T47D (cell line): Measurements from ENCODE around the gene ATAD3C.
A peak's percentile ranks its signal among the peaks of the same experiment; 100 is the strongest.
"Not testable (repeated sequence)": the region's sequence is repeated elsewhere in the genome, so short reads cannot be mapped to it uniquely, and the experiment has no call there.

Experiments used
- DNase-seq, 2 experiments: peaks; one replicate each; pipeline versions ENCODE4 v3.0.0 to v3.0.0-alpha.2; 2011 to 2012; ENCODE audit warnings: low read depth in 1 of 2, low spot score in 1 of 2
- JUND ChIP-seq: IDR thresholded peaks from 2 replicates; pipeline ENCODE4 v1.6.1; 2012; ENCODE audit warnings: low read depth
- in situ Hi-C: cut with HindIII; loops from 2 replicates; pipeline ENCODE4 v1.10.0; 2016; ENCODE audit warnings: low sequenced_read_pairs, low pct_unique_long_range_greater_than_20kb

ATAD3C gene

DNA sequence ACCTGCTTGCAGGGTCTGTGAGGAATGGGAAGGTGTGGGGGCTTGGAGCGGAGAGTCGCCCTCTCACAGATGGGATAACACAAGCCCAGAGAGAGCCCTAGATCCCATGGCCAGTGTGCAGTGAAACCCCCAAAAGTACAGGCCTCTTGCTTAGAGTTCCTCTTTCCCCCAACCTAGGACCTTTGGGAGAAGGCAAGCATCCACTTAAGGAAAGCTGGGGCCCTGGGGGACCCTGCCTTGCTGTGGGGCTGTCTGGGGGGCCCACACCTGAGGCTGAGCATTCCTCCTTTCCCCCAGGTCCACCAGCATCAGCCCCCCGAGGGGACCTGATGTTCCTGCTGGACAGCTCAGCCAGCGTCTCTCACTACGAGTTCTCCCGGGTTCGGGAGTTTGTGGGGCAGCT lies 12.9 kb upstream of the ATAD3C start:
- no peak for DNase-seq
- in situ Hi-C loops = no loop called here
- no peak for TF ChIP-seq JUND

DNA sequence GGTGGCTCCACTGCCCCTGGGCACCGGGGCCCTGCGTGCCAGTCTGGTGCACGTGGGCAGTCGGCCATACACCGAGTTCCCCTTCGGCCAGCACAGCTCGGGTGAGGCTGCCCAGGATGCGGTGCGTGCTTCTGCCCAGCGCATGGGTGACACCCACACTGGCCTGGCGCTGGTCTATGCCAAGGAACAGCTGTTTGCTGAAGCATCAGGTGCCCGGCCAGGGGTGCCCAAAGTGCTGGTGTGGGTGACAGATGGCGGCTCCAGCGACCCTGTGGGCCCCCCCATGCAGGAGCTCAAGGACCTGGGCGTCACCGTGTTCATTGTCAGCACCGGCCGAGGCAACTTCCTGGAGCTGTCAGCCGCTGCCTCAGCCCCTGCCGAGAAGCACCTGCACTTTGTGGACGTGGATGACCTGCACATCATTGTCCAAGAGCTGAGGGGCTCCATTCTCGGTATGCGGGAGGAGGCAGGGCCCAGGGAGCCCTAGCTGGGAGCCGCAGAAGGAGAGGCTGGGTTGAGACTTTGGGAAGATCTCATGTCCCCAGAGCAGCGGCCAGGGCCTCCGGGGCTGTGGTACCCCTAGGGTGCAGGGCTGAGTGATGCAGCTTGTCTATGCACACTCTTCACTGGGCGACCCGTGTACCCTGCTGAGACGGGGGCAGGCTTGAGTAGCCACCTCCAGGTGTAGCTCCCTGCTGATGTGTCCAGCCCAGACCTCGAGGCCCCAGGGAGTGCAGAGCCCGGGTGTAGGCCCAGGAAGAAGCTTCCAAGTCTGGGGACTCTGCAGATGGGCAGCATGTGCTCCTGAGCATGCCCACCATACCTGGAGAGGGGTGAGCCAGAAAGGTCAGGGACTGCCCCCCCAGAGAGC lies 12.2 kb upstream of the ATAD3C start:
- in situ Hi-C loops = no loop called here
- no peak for DNase-seq
- no peak for TF ChIP-seq JUND

DNA sequence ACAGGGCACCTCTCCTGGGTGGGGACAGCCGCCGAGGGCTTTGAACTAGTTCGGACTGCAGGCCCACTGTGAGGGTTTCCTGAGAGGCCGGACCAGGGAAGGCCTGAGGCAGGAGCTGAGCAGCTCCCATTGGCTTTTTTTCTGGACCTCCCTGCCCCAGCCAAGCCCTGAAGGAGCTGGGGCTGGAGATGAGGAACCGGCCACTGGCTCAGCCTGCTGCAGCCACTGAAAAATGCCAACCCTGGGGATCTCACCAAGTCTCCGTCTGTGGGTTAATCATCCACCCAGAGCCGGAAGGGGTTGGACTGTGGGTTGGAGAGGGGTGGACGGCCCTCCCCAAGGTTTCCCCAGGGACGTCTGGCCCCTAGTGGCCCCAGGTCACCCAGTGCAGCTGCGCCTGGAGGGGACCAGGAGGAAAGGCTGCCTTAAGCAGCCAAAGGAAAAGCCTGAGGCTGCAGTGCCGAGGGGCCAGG lies 11.5 kb upstream of the ATAD3C start:
- TF ChIP-seq JUND = no peak
- in situ Hi-C loops = no loop called here
- no peak for DNase-seq

DNA sequence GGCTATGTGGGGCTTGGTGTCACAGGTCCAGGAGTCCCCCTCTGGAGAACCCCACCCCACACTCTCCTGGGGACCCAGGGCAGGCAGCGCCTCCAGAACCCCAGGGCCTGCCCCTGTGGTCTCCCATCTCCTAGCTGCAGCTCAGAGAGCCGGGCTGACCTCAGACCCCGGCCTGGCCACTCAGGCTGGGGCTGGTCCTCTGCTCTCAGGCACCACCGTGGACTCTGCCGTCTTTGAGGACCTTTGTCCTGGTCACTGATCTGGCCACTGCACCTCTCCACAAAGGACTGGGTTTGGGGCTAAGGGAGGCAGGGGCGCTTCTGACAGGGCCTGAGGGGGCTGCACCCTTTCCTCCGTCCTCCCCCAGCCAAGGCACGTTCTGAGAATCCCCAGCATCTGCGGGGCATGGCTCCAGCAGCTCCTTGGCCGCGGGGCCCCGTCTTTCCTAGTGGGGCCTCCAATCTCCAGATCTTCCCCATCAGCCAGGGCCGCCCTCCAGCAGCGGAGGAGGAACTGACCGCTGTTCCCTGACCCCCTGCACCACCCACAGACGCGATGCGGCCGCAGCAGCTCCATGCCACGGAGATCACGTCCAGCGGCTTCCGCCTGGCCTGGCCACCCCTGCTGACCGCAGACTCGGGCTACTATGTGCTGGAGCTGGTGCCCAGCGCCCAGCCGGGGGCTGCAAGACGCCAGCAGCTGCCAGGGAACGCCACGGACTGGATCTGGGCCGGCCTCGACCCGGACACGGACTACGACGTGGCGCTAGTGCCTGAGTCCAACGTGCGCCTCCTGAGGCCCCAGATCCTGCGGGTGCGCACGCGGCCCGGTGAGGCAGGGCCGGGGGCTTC lies 10.7 kb upstream of the ATAD3C start:
- no peak for TF ChIP-seq JUND
- no peak for DNase-seq
- in situ Hi-C loops = no loop called here

DNA sequence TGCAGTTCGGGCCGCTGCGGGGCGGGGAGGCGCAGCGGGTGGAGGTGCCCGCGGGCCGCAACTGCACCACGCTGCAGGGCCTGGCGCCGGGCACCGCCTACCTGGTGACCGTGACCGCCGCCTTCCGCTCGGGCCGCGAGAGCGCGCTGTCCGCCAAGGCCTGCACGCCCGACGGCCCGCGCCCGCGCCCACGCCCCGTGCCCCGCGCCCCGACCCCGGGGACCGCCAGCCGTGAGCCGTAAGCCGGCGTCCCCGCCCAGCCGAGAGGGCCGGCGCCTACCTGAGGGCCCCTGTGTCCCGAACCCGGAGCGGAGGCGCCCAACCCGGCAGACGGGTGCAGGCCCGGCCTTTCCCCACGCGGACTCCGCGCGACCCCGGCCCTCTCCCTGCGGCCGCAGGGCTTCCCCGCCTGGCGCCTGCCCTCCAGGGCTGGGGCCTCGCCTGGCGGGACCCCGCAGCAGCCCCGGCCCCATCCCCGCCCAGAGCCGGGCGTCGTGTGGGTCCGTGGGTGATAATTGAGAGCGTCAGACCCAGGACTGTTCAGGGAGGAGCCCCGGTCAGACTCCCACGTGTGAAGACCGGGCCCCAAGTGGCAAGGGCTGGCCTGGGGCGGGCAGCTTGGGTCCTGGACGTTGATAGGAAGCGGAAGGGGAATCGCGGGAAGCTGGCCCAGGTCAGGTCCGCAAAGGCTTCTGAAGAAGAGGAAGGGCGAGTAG lies 9.8 kb upstream of the ATAD3C start:
- no peak for TF ChIP-seq JUND
- in situ Hi-C loops = no loop called here
- DNase-seq = no peak

DNA sequence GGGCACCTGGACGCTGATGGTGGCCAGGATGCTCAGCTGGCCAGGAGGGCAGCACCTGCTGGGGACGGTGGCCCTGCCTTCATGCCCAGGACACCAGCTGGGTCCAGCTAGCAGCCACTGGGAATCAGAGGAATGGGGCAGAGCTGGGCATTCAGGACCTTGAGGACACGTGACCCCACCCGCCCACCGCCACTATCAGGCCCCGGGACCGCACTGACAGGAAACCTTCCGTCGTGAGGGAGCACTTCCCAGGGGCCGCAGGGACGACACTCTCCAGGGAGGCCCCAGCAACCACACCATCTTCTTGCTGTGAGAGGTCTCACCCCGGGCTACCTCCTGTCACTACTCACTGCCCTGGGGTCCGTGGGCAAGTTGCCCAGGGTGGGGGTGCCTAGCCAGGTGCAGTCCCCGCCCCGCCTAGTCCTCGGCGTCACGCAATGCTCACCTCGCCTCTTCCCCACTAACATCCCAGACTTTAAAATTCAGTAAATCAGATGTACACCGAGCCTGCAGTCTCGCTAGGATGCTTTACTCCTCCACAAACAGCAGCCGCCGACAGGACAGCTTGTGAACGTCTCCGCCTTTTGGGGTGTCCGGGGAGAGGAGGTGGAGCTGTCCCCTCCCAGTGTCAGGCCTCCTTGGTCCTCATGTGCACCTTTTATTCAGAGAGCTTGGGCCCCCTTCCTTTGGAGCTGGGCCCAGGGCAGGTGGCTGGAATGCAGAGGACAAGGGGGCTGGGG lies 9.1 kb upstream of the ATAD3C start:
- in situ Hi-C loops = no loop called here
- no peak for DNase-seq
- TF ChIP-seq JUND = no peak

DNA sequence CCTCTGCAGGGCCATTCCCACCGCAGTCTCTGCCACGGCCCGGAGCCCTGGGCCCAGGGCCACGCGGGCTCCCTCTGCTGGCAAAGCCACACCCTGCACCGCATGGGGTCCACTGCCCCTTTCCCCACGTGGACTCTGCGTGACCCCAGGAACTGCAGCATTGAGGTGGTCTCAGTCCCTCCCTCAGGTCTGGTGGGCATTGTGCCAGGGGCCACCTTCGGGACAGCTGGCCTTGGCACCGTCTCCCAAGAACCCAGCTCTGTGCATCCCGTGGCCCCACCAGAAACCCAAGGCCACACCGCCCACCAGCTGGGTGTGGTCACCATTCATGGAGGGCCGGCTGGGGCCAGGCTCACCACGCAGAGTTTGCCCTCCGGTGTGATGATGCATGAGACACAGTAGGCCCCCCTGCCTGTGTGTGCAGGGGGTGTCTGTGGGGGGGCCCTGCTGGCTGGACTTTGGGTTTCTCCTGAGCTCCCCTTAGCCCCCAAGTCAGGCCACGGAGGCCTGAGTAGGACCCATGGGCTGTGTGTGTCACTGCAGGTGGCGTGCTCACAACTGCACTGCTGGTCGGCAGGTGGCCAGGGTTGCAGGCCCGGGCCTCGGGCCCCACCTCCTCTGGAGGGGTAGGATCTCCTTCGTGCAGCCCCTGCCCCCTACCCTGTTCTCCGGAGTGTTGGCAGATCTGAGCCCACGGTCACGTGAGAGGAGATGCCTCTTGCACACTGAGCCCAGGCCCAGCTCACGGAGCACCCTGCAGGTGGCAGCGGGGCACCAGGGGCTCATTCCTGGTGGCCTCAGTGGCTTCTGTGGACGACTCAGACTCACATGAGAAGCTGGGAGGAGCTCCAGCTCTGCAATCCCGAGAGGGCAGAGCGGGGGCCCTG lies 8.2 kb upstream of the ATAD3C start:
- TF ChIP-seq JUND = no peak
- peak in 1 of 2 experiments; percentile 41 for DNase-seq
- in situ Hi-C loops = no loop called here

DNA sequence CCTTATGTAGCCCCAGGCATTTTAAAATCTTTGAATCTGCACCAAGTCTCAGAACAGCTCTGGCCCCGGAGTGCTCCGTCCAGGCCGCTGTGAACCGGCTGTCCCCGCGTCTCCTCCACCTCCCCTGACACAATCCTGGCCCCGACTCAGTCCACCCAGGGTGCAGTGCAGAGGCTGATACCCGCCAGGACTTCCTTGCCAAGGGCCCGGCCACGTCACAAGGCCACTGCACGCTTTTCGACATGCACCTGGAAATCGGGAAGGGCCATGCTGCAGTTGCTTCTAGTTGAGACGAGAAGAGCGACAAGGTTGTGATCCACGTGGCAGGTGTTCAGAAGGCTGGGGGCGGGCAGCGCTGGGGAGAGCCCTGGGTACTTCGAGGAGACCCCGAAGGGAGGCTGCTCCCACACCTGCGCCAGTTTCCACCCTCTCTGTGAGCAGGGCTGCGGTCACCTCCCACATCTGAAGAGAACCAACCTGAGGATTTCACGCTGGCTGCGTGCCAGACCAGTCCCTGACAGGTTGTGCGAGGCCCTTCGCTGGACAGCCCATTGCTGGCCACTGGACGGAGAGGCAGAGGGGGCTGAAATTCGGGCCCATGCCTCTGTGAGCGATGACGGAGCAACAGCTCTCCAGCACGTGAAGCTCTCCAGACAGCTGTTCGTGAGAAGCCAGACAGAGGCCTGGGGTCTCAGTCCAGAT lies 7.3 kb upstream of the ATAD3C start:
- DNase-seq = no peak
- in situ Hi-C loops = no loop called here
- no peak for TF ChIP-seq JUND

DNA sequence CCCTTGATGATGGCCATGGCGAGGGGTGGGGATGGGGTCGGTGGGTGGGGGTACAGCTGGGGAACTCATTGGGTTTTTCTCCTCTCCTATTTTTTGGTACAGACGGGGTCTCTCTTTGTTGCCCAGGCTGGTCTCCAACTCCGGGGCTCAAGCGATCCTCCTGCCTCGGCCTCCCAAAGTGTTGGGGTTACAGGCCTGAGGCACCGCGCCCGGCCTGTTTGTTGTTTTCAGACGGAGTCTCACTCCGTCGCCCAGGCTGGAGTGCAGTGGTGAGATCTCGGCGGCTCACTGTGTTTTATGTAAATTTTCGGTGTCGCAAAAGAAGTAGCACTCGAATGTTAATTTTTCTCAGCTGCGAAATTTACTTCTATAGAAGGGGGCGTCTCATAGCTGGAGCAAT lies 2.9 kb upstream of the ATAD3C start:
- in situ Hi-C loops, DNase-seq: not testable (repeated sequence)

DNA sequence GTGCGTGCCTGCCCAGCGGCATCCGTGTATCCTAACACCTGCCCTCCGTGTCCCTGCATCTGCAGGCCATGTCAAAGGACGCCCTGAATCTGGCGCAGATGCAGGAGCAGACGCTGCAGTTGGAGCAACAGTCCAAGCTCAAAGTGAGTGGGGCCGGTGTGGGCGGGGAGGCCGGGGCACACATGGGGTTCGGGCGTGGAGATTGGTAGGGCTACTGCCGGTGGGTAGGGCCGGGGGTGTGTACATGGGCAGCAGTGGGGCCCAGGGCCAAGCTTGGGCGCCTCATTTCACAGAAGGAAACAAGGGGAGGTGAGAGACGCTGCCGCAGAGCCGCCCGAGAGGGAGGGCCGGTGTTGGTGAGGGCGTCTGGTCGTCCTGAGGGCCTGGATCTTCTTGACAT lies 1.1 kb downstream of the ATAD3C start:
- DNase-seq, in situ Hi-C loops: not testable (repeated sequence)
